Endothelial cell (in vitro differentiated cells): Measurements from ENCODE around the gene TAOK3. TPM values are rescaled to one million over a fixed set of nuclear protein-coding genes. Genes with fewer than 3 reads are reported as not detected.
"Not testable (repeated sequence)": the region's sequence is repeated elsewhere in the genome, so short reads cannot be mapped to it uniquely, and the experiment has no call there.

Experiments used
- DNase-seq: peaks from one replicate; pipeline ENCODE4 v3.0.0; 2021; ENCODE audit warnings: low spot score
- H3K27ac Mint-ChIP-seq: one replicate; pipeline ENCODE4 v1.8.0; 2021; ENCODE audit warnings: mixed read lengths, inconsistent platforms; ENCODE audit not compliant: unreplicated experiment
- H3K27me3 Mint-ChIP-seq: one replicate; pipeline ENCODE4 v1.8.0; 2021; ENCODE audit warnings: mild to moderate bottlenecking, moderate library complexity, mixed read lengths, inconsistent platforms; ENCODE audit not compliant: unreplicated experiment
- H3K36me3 Mint-ChIP-seq: one replicate; pipeline ENCODE4 v1.8.0; 2021; ENCODE audit warnings: mild to moderate bottlenecking, low read depth, mixed read lengths, inconsistent platforms; ENCODE audit not compliant: unreplicated experiment
- H3K4me1 Mint-ChIP-seq: one replicate; pipeline ENCODE4 v1.8.0; 2021; ENCODE audit warnings: mild to moderate bottlenecking, mixed read lengths, inconsistent platforms; ENCODE audit not compliant: unreplicated experiment
- H3K4me3 Mint-ChIP-seq: one replicate; pipeline ENCODE4 v1.8.0; 2021; ENCODE audit warnings: mild to moderate bottlenecking, mixed read lengths, inconsistent platforms; ENCODE audit not compliant: unreplicated experiment
- H3K9me3 Mint-ChIP-seq: one replicate; pipeline ENCODE4 v1.8.0; 2021; ENCODE audit warnings: mixed read lengths, inconsistent platforms; ENCODE audit not compliant: unreplicated experiment
- CTCF ChIP-seq: fragments of 200-600 bp; sonication (generic); IDR thresholded peaks from one replicate; pipeline ENCODE4 v1.5.0; 2021; ENCODE audit warnings: antibody characterized with exemption; ENCODE audit not compliant: unreplicated experiment
- total RNA-seq: library from RNA; stranded (reverse); fragmentation: NEBNext Ultra II Directional; extraction: Animal tissue kit (Norgen Biotek cat#: 25700); gene quantifications from one replicate; pipeline ENCODE4 v1.2.1, GENCODE V29; 2021; ENCODE audit not compliant: unreplicated experiment

Gene TAOK3
- total RNA-seq, 1 donor from 2014 or later, result 16.5 TPM

GRCh38 chr12:118315821-118316220 is 56.9 kb downstream of the TAOK3 start:
- no peaks in the 10 kb centered on the region for H3K9me3 Mint-ChIP-seq
- H3K36me3 Mint-ChIP-seq, result no peaks in the 10 kb centered on the region
- no peak for DNase-seq
- H3K4me3 Mint-ChIP-seq, result no peak overlapping the region
- peaks cover 3% of the 10 kb centered on the region for H3K4me1 Mint-ChIP-seq
- TF ChIP-seq CTCF, result no peak
- no peak overlapping the region for H3K27ac Mint-ChIP-seq
- no peaks in the 10 kb centered on the region for H3K27me3 Mint-ChIP-seq

- H3K4me3 Mint-ChIP-seq, result no peak overlapping the region
- H3K27me3 Mint-ChIP-seq, result no peaks in the 10 kb centered on the region
- no peak for TF ChIP-seq CTCF
- DNase-seq, result no peak
- no peaks in the 10 kb centered on the region for H3K36me3 Mint-ChIP-seq
- peaks cover 3% of the 10 kb centered on the region for H3K4me1 Mint-ChIP-seq
- no peaks in the 10 kb centered on the region for H3K9me3 Mint-ChIP-seq
- no peak overlapping the region for H3K27ac Mint-ChIP-seq
Measured at GRCh38 chr12:118312578-118312977, 60.1 kb downstream of the TAOK3 start.

GRCh38 chr12:118311666-118312065 is 61.0 kb downstream of the TAOK3 start:
- Mint-ChIP-seq H3K36me3 (no peaks in the 10 kb centered on the region), H3K9me3 (no peaks in the 10 kb centered on the region), H3K4me3 (no peak overlapping the region), H3K27ac (no peak overlapping the region), H3K4me1 (peaks cover 3% of the 10 kb centered on the region), H3K27me3 (no peaks in the 10 kb centered on the region)
- no peak for TF ChIP-seq CTCF
- DNase-seq, result no peak

- Mint-ChIP-seq H3K9me3 (no peaks in the 10 kb centered on the region), H3K4me1 (peaks cover 3% of the 10 kb centered on the region), H3K4me3 (no peak overlapping the region), H3K27ac (no peak overlapping the region), H3K27me3 (no peaks in the 10 kb centered on the region), H3K36me3 (no peaks in the 10 kb centered on the region)
- no peak for DNase-seq
- TF ChIP-seq CTCF, result no peak
Measured at GRCh38 chr12:118310320-118310719, 62.4 kb downstream of the TAOK3 start.

GRCh38 chr12:118308006-118308405 is 64.7 kb downstream of the TAOK3 start:
- H3K9me3 Mint-ChIP-seq, H3K4me3 Mint-ChIP-seq, H3K4me1 Mint-ChIP-seq, H3K27ac Mint-ChIP-seq, H3K27me3 Mint-ChIP-seq, DNase-seq, H3K36me3 Mint-ChIP-seq: not testable (repeated sequence)
